ENCODE data around the gene POLR1H. TPM values are rescaled to one million over a fixed set of nuclear protein-coding genes. Genes with fewer than 3 reads are reported as not detected.
A peak's percentile ranks its signal among the peaks of the same experiment; 100 is the strongest.

Gene POLR1H
- total RNA-seq, 1 donor from 2014 or later = 36.9 TPM

- Histone ChIP-seq H3K4me1 (no peaks in the 10 kb centered on the region), H3K4me3 (no peak overlapping the region), H3K9me3 (no peaks in the 10 kb centered on the region), H3K27ac (no peak overlapping the region), H3K27me3 (no peaks in the 10 kb centered on the region), H3K36me3 (no peaks in the 10 kb centered on the region)
- no peak for TF ChIP-seq CTCF (IDR thresholded peaks at IDR 0.05)
- intact Hi-C loops (cut with DNase I) = no loop called here
- DNase-seq (ENCODE audit: low spot score in 2 of 2) = no peak
Observed at GRCh38 chr6:30047220-30047619, 13.8 kb upstream of the POLR1H start.

- H3K36me3 ChIP-seq = peaks cover 0 to 6% of the 10 kb centered on the region in 2 donors
- no peak for TF ChIP-seq CTCF (IDR thresholded peaks at IDR 0.05)
- H3K27me3 ChIP-seq = no peaks in the 10 kb centered on the region
- no peaks in the 10 kb centered on the region for H3K4me1 ChIP-seq
- intact Hi-C loops (cut with DNase I) = no loop called here
- H3K4me3 ChIP-seq = no peak overlapping the region
- no peaks in the 10 kb centered on the region for H3K9me3 ChIP-seq
- DNase-seq (ENCODE audit: low spot score in 2 of 2) = no peak
- H3K27ac ChIP-seq = no peak overlapping the region
Observed at GRCh38 chr6:30053682-30054081, 7.4 kb upstream of the POLR1H start.

GRCh38 chr6:30055513-30055912 lies 5.6 kb upstream of the POLR1H start:
- H3K9me3 ChIP-seq = no peaks in the 10 kb centered on the region
- intact Hi-C loops (cut with DNase I) = no loop called here
- H3K36me3 ChIP-seq = peaks cover 0 to 6% of the 10 kb centered on the region in 2 donors
- H3K27me3 ChIP-seq = no peaks in the 10 kb centered on the region
- DNase-seq (ENCODE audit: low spot score in 2 of 2) = no peak
- peaks cover 3% of the 10 kb centered on the region in 2 donors for H3K4me1 ChIP-seq
- no peak overlapping the region for H3K4me3 ChIP-seq
- TF ChIP-seq CTCF (IDR thresholded peaks at IDR 0.05) = no peak
- H3K27ac ChIP-seq = no peak overlapping the region

DNA sequence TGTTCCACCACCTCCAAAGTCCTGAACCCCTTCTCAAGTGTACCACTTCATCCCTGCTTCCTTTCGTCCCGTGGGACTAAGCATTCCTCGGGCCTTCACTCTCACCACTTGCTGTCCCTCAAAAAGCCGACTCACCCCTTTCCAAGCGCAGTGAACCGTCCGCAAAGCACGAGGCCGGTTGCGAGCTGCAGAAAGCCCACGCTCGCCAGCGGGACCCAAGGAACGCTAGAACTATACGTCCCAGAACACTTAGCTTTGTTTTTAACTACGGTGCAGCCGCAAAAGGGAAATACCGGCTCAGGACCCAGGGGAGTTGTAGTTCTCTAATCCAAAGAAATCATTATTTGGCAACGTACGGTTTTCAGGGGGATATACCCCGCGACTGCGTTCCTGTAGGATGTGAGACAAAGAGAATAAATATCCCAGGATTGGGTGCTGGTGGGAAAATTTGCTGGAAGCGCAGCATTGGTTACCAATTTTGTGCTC lies 416 bp upstream of the POLR1H start:
- Histone ChIP-seq H3K9me3 (no peaks in the 10 kb centered on the region), H3K36me3 (peaks cover 0 to 6% of the 10 kb centered on the region in 2 donors), H3K4me1 (peaks cover 3 to 11% of the 10 kb centered on the region in 2 donors), H3K4me3 (peak overlapping the region; percentile 77 to 81), H3K27ac (peak overlapping the region; percentile 81 to 90), H3K27me3 (no peaks in the 10 kb centered on the region)
- TF ChIP-seq CTCF (IDR thresholded peaks at IDR 0.05) = no peak
- DNase-seq (ENCODE audit: low spot score in 2 of 2) = no peak
- intact Hi-C loops (cut with DNase I) = loop anchor here (2.0 to 10.0 kb wide), 6 partner anchors 42 to 1796 kb away; partner anchors contain the start of genes GNL1, HLA-A, PRR3 and ZSCAN26

DNA sequence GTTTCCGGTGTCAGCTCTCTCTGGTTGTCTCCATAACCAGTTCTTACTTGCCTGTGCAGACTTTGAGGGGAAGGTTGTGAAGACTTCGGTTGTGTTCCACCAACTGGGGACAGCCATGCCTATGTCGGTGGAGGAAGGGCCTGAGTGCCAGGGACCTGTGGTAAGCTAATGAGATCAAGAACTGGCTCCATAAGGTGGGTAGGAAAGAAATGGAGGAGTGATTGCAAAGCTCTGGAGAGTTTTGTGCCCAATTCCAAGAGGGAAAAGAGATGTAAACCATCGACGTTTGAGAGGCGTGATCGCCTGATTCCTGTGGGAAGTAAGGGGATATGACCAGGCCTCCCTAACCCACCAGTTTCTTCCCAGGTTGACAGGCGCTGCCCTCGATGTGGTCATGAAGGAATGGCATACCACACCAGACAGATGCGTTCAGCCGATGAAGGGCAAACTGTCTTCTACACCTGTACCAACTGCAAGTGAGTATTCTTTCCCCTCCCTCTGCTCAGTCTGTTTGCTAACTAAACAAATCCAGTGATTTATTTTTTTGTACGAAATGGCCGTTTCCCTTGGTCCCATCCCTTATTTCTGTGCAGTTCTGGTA lies 893 bp downstream of the POLR1H start:
- Histone ChIP-seq H3K4me1 (peaks cover 3 to 16% of the 10 kb centered on the region in 2 donors), H3K9me3 (no peaks in the 10 kb centered on the region), H3K36me3 (peaks cover 0 to 6% of the 10 kb centered on the region in 2 donors), H3K27me3 (no peaks in the 10 kb centered on the region), H3K27ac (peak overlapping the region; percentile 81 to 90), H3K4me3 (peak overlapping the region; percentile 77 to 81)
- intact Hi-C loops (cut with DNase I) = loop anchor here (2.0 to 10.0 kb wide), 6 partner anchors 41 to 1797 kb away; partner anchors contain the start of genes GNL1, HLA-A, PRR3 and ZSCAN26
- TF ChIP-seq CTCF (IDR thresholded peaks at IDR 0.05) = no peak
- DNase-seq (ENCODE audit: low spot score in 2 of 2) = no peak
